Peyer's patch (tissue), 4 donors: Measurements from ENCODE around the gene PLEKHG1. TPM values are rescaled to one million over a fixed set of nuclear protein-coding genes. Genes with fewer than 3 reads are reported as not detected.
A peak's percentile ranks its signal among the peaks of the same experiment; 100 is the strongest.

ENCODE experiments used
- DNase-seq, 3 donors: peaks; one replicate each; pipeline ENCODE4 v3.0.0-alpha.2; 2017 to 2019
- H3K27ac ChIP-seq, 4 donors: fragments of 200-600 bp; sonication (generic); one replicate each; pipeline ENCODE4 v1.5.1; 2016 to 2019
- H3K27me3 ChIP-seq, 2 donors: fragments of 200-600 bp; sonication (generic); one replicate each; pipeline ENCODE4 v1.5.1; 2019
- H3K36me3 ChIP-seq, 3 donors: fragments of 200-600 bp; sonication (generic); one replicate each; pipeline ENCODE4 v1.5.1; 2016 to 2019
- H3K4me1 ChIP-seq, 4 donors: fragments of 200-600 bp; sonication (generic); one replicate each; pipeline ENCODE4 v1.5.1; 2016 to 2019
- H3K4me3 ChIP-seq, 4 donors: fragments of 200-600 bp; sonication (generic); 1 replicate in 3 of 4; 2 replicates in 1 of 4; pipeline ENCODE4 v1.5.1; 2016 to 2019; ENCODE audit warnings: mild to moderate bottlenecking in 1 of 4
- H3K9me3 ChIP-seq, 4 donors: fragments of 200-600 bp; sonication (generic); one replicate each; pipeline ENCODE4 v1.5.1; 2016 to 2019; ENCODE audit warnings: mild to moderate bottlenecking in 1 of 4
- CTCF ChIP-seq, 6 experiments: fragments of 450-650 bp in 4 of 6; fragments of 200-600 bp in 2 of 6; sonication (generic) in 1 of 6; IDR thresholded peaks; one replicate each; pipeline ENCODE4 v1.5.1; 2017 to 2019; ENCODE audit warnings: antibody characterized with exemption in 6 of 6, mild to moderate bottlenecking in 3 of 6, moderate library complexity in 1 of 6
- POLR2A ChIP-seq, 2 donors: fragments of 450-650 bp; IDR thresholded peaks; one replicate each; pipeline ENCODE4 v1.5.1; 2017; ENCODE audit warnings: antibody characterized with exemption in 2 of 2, mild to moderate bottlenecking in 2 of 2, moderate library complexity in 2 of 2
- total RNA-seq, 4 donors: library from RNA; depleted of rRNA; stranded (reverse); fragments of >200 nt; gene quantifications; one replicate each; pipeline ENCODE4 v1.1.0, GENCODE V29; 2016

PLEKHG1 gene
- total RNA-seq, 4 donors from 2014 or later, result 52.2 to 281 (median 64.6) TPM

GRCh38 chr6:150589852-150590251, 9.8 kb upstream of the PLEKHG1 start:
- Histone ChIP-seq H3K36me3 (no peaks in the 10 kb centered on the region), H3K27ac (no peak overlapping the region), H3K4me3 (no peak overlapping the region), H3K9me3 (no peaks in the 10 kb centered on the region), H3K4me1 (peaks cover 0 to 10% (median 0%) of the 10 kb centered on the region in 4 donors), H3K27me3 (no peaks in the 10 kb centered on the region)
- TF ChIP-seq POLR2A (IDR thresholded peaks at IDR 0.05) (no peak), CTCF (IDR thresholded peaks at IDR 0.05) (no peak)
- no peak for DNase-seq

- no peak for DNase-seq
- TF ChIP-seq POLR2A (IDR thresholded peaks at IDR 0.05) (no peak), CTCF (IDR thresholded peaks at IDR 0.05) (no peak)
- peaks cover 0 to 10% (median 0%) of the 10 kb centered on the region in 4 donors for H3K4me1 ChIP-seq
- H3K27me3 ChIP-seq, result no peaks in the 10 kb centered on the region
- no peaks in the 10 kb centered on the region for H3K36me3 ChIP-seq
- no peaks in the 10 kb centered on the region for H3K9me3 ChIP-seq
- no peak overlapping the region for H3K27ac ChIP-seq
- H3K4me3 ChIP-seq, result no peak overlapping the region
Measured at GRCh38 chr6:150590446-150590845, 9.2 kb upstream of the PLEKHG1 start.

- Histone ChIP-seq H3K27me3 (no peaks in the 10 kb centered on the region), H3K4me3 (no peak overlapping the region), H3K27ac (peak overlapping the region in 3 of 4 donors; percentile 12 to 71 (median 68)), H3K4me1 (peaks cover 0 to 10% (median 0%) of the 10 kb centered on the region in 4 donors), H3K36me3 (no peaks in the 10 kb centered on the region), H3K9me3 (no peaks in the 10 kb centered on the region)
- no peak for TF ChIP-seq POLR2A (IDR thresholded peaks at IDR 0.05)
- DNase-seq, result no peak
Measured at GRCh38 chr6:150592377-150592995, 7.2 kb upstream of the PLEKHG1 start.

- no peak for DNase-seq
- Histone ChIP-seq H3K4me1 (peaks cover 0 to 10% (median 1%) of the 10 kb centered on the region in 4 donors), H3K27ac (peak overlapping the region in 2 of 4 donors; percentile 68 to 71)
Measured at GRCh38 chr6:150593119-150593518, 6.6 kb upstream of the PLEKHG1 start.

GRCh38 chr6:150596439-150596838, 3.2 kb upstream of the PLEKHG1 start:
- Histone ChIP-seq H3K36me3 (no peaks in the 10 kb centered on the region), H3K27me3 (no peaks in the 10 kb centered on the region), H3K4me1 (peaks cover 0 to 24% (median 1%) of the 10 kb centered on the region in 4 donors), H3K9me3 (no peaks in the 10 kb centered on the region), H3K4me3 (no peak overlapping the region), H3K27ac (peak overlapping the region in 2 of 4 donors; percentile 6 to 51)
- peak in 1 of 3 donors; percentile 57 for DNase-seq
- TF ChIP-seq POLR2A (IDR thresholded peaks at IDR 0.05) (peak in 1 of 2 donors; percentile 25), CTCF (IDR thresholded peaks at IDR 0.05) (no peak)

More at GRCh38 chr6:150593119-150593518, 6.6 kb upstream of the PLEKHG1 start:
- no peaks in the 10 kb centered on the region for H3K36me3 ChIP-seq
- H3K4me3 ChIP-seq, result no peak overlapping the region
- H3K9me3 ChIP-seq, result no peaks in the 10 kb centered on the region
- no peaks in the 10 kb centered on the region for H3K27me3 ChIP-seq
- TF ChIP-seq POLR2A (IDR thresholded peaks at IDR 0.05) (no peak), CTCF (IDR thresholded peaks at IDR 0.05) (no peak)

- peak overlapping the region in 1 of 4 donors; percentile 97 for H3K27ac ChIP-seq
- peaks cover 0 to 14% (median 1%) of the 10 kb centered on the region in 4 donors for H3K4me1 ChIP-seq
- no peaks in the 10 kb centered on the region for H3K27me3 ChIP-seq
- H3K4me3 ChIP-seq, result no peak overlapping the region
- no peak for DNase-seq
- no peaks in the 10 kb centered on the region for H3K9me3 ChIP-seq
- no peaks in the 10 kb centered on the region for H3K36me3 ChIP-seq
- TF ChIP-seq CTCF (IDR thresholded peaks at IDR 0.05) (no peak), POLR2A (IDR thresholded peaks at IDR 0.05) (no peak)
Measured at GRCh38 chr6:150598401-150598800, 1.3 kb upstream of the PLEKHG1 start.
